Keratinocyte (primary cell): ENCODE data around the gene CACNG4. TPM values are rescaled to one million over a fixed set of nuclear protein-coding genes. Genes with fewer than 3 reads are reported as not detected.

Source experiments
- DNase-seq: peaks from one replicate; pipeline ENCODE4 v3.0.0-alpha.2; 2011; ENCODE audit warnings: low read depth, missing footprints, low spot score
- FAIRE-seq: peaks from 2 replicates; lab custom pipeline; 2011; peaks lifted over from hg19 to GRCh38; lab: Jason Lieb, UNC
- H2AFZ ChIP-seq: 2 replicates; pipeline ENCODE4 v1.6.0; 2012; ENCODE audit warnings: low read length, control low read depth, inconsistent platforms; ENCODE audit not compliant: control insufficient read depth
- H3K27ac ChIP-seq: 2 replicates; pipeline ENCODE4 v1.5.1; 2011; ENCODE audit warnings: low read length; ENCODE audit not compliant: control insufficient read depth, insufficient read depth
- H3K27me3 ChIP-seq: 3 replicates; pipeline ENCODE4 v1.6.0; 2011; ENCODE audit warnings: low read length; ENCODE audit not compliant: control insufficient read depth, insufficient read depth; ENCODE audit errors: extremely low read depth
- H3K36me3 ChIP-seq, 2 experiments: 2 replicates in 1 of 2; 3 replicates in 1 of 2; pipeline ENCODE4 v1.5.1; 2011; ENCODE audit warnings: low read length in 2 of 2, mild to moderate bottlenecking in 1 of 2; ENCODE audit not compliant: control insufficient read depth in 2 of 2, insufficient read depth in 2 of 2; ENCODE audit errors: extremely low read depth in 1 of 2
- H3K4me1 ChIP-seq: 3 replicates; pipeline ENCODE4 v1.5.1; 2011; ENCODE audit warnings: low read length; ENCODE audit not compliant: control insufficient read depth, insufficient read depth; ENCODE audit errors: extremely low read depth
- H3K4me2 ChIP-seq: 3 replicates; pipeline ENCODE4 v1.6.0; 2011; ENCODE audit warnings: low read depth, low read length; ENCODE audit not compliant: control insufficient read depth, insufficient read depth; ENCODE audit errors: extremely low read depth
- H3K4me3 ChIP-seq, 3 experiments: fragments of 200-600 bp in 1 of 3; sonication (generic) in 1 of 3; 2 replicates in 2 of 3; 3 replicates in 1 of 3; pipeline ENCODE4 v1.5.1; 2011 to 2016; ENCODE audit warnings: low read length in 3 of 3, mild to moderate bottlenecking in 3 of 3, control low read depth in 2 of 3, inconsistent platforms in 1 of 3, low read depth in 1 of 3, mixed read lengths in 1 of 3, mixed run types in 1 of 3, moderate library complexity in 1 of 3; ENCODE audit not compliant: control insufficient read depth in 2 of 3, insufficient read depth in 2 of 3; ENCODE audit errors: extremely low read depth in 1 of 3
- H3K79me2 ChIP-seq: 2 replicates; pipeline ENCODE4 v1.6.0; 2012; ENCODE audit warnings: low read length; ENCODE audit not compliant: control insufficient read depth, insufficient read depth
- H3K9ac ChIP-seq: 3 replicates; pipeline ENCODE4 v1.6.0; 2011; ENCODE audit warnings: low read length; ENCODE audit not compliant: control insufficient read depth, insufficient read depth; ENCODE audit errors: extremely low read depth
- H3K9me1 ChIP-seq: 3 replicates; pipeline ENCODE4 v1.6.0; 2011; ENCODE audit warnings: low read length; ENCODE audit not compliant: control insufficient read depth, insufficient read depth; ENCODE audit errors: extremely low read depth
- H3K9me3 ChIP-seq: 2 replicates; pipeline ENCODE4 v1.5.1; 2012; ENCODE audit warnings: low read depth, low read length; ENCODE audit not compliant: control insufficient read depth
- H4K20me1 ChIP-seq: 3 replicates; pipeline ENCODE4 v1.6.0; 2011; ENCODE audit warnings: low read length; ENCODE audit not compliant: control insufficient read depth, insufficient read depth; ENCODE audit errors: extremely low read depth
- EZH2 ChIP-seq: IDR thresholded peaks from one replicate; pipeline ENCODE4 v1.6.1; 2012; ENCODE audit warnings: inconsistent platforms, mild to moderate bottlenecking, low read length, moderate library complexity
- dilution Hi-C: fragments of 300-500 bp; cut with MboI; formaldehyde crosslinking; loops from one replicate; pipeline ENCODE4 v1.7.0; 2020; ENCODE audit warnings: low sequenced_read_pairs; ENCODE audit not compliant: extremely low pct_ligation_motif_present
- polyA plus RNA-seq, 5 experiments: library from polyadenylated mRNA; depleted of rRNA in 3 of 5; stranded (reverse) in 3 of 5; stranded (forward) in 1 of 5; unstranded in 1 of 5; fragments of >200 nt; gene quantifications; 1 replicate in 1 of 5; 2 replicates in 3 of 5; 3 replicates in 1 of 5; pipeline versions ENCODE4 v1.2.1 to v1.2.3, GENCODE V29; 2011 to 2012; ENCODE audit warnings: missing spikeins in 2 of 5, low read depth in 1 of 5, low replicate concordance in 1 of 5
- TF ChIP-seq, protein P1 (sequence below), 3 experiments: IDR thresholded peaks in 1 of 3; conservative IDR thresholded peaks in 1 of 3; optimal IDR thresholded peaks in 1 of 3; 2 replicates in 2 of 3; 3 replicates in 1 of 3; pipeline versions ENCODE3 to v1.5.1; 2011; ENCODE audit warnings: low read length in 3 of 3, mild to moderate bottlenecking in 3 of 3, moderate library complexity in 2 of 3, control low read depth in 1 of 3, inconsistent platforms in 1 of 3; ENCODE audit not compliant: insufficient read depth in 2 of 3; ENCODE audit errors: extremely low read depth in 1 of 3

The CACNG4 gene
- polyA plus RNA-seq, 1 donor (not counting 4 experiments of a cell fraction or from before 2014, with no cell fraction given), result not detected

DNA sequence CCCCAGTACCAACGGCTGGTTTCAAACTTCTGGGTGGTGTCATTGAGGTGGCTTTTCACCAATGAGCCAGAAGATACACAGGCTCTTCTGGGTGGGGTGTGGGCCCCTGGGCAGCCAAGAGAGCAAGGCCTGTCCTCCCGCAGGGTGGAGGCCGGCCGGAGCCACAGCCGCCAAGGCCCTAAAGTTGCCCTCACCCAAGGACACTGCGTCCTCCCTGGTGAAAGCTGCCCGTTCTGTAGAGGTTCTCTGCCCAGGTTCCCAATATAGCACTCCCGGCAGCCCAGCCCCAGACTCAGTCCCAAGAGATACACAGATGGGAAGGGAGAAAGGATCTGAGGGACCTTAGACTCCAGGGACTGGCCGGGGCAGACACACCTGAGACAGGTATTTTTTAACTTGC, 69.1 kb downstream of the CACNG4 start:
- dilution Hi-C loops, result no loop called here
- Histone ChIP-seq H3K9ac (no peak overlapping the region), H4K20me1 (no peaks in the 10 kb centered on the region), H3K4me2 (no peak overlapping the region), H3K79me2 (no peaks in the 10 kb centered on the region), H3K4me3 (no peak overlapping the region), H2AFZ (no peak overlapping the region), H3K27ac (no peak overlapping the region), H3K9me1 (no peaks in the 10 kb centered on the region), H3K27me3 (no peaks in the 10 kb centered on the region), H3K9me3 (no peaks in the 10 kb centered on the region), H3K4me1 (no peaks in the 10 kb centered on the region), H3K36me3 (no peaks in the 10 kb centered on the region)
- no peak for DNase-seq
- TF ChIP-seq, protein P1, sequence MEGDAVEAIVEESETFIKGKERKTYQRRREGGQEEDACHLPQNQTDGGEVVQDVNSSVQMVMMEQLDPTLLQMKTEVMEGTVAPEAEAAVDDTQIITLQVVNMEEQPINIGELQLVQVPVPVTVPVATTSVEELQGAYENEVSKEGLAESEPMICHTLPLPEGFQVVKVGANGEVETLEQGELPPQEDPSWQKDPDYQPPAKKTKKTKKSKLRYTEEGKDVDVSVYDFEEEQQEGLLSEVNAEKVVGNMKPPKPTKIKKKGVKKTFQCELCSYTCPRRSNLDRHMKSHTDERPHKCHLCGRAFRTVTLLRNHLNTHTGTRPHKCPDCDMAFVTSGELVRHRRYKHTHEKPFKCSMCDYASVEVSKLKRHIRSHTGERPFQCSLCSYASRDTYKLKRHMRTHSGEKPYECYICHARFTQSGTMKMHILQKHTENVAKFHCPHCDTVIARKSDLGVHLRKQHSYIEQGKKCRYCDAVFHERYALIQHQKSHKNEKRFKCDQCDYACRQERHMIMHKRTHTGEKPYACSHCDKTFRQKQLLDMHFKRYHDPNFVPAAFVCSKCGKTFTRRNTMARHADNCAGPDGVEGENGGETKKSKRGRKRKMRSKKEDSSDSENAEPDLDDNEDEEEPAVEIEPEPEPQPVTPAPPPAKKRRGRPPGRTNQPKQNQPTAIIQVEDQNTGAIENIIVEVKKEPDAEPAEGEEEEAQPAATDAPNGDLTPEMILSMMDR (optimal IDR thresholded peaks at IDR 0.05 in 1 of 3, IDR thresholded peaks at IDR 0.05 in 1 of 3, conservative IDR thresholded peaks at IDR 0.05 in 1 of 3; ENCODE audit: extremely low read depth in 1 of 3, insufficient read depth in 2 of 3, low read length in 3 of 3), result no peak
- no peak for TF ChIP-seq EZH2
- FAIRE-seq, result no peak

DNA sequence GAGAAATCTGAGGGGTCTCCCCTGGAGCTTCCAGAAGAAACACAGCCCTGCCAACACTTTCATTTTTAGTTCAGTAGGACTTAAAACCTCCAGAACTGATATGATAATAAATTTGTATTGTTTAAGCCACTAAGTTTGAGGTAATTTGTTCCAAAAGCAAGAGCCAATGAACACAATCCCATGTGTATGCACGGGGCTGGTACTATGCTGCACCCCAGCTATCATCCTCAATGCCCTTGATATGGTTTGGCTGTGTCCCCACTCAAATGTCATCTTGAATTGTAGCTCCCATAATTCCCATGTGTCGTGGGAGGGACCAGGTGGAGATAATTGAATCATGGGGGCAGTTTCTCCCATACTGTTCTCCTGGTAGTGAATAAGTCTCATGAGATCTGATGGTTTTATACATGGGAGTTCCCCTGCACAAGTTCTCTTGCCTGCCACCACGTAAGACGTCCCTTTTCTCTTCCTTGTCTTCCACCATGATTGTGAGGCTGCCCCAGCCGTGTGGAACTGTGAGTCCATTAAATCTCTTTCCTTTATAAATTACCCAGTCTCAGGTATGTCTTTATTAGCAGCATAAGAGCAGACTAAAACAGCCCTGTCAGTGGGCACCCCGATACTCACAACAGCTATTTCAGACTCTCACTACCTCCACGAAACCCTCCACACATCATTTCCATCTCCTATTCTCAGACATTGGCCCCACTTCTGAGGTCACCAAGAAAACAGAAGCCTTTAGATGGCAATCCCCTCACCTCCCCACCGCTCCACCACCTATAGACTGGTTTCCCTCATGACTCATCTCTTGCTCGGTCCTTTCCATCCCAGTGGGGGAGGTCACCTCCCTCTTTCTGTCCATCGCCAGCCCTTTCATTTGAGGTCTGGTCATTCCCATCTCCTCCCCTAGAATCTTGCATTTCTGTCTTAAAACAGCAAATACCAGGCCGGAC, 70.9 kb downstream of the CACNG4 start:
- H3K4me3 ChIP-seq, result no peak overlapping the region
- H3K27ac ChIP-seq, result no peak overlapping the region
- H3K36me3 ChIP-seq, result no peaks in the 10 kb centered on the region
- no peaks in the 10 kb centered on the region for H4K20me1 ChIP-seq
- no peaks in the 10 kb centered on the region for H3K79me2 ChIP-seq
- no peaks in the 10 kb centered on the region for H3K9me3 ChIP-seq
- FAIRE-seq, result no peak
- no peak overlapping the region for H3K4me2 ChIP-seq
- no peaks in the 10 kb centered on the region for H3K4me1 ChIP-seq
- TF ChIP-seq EZH2, result no peak
- TF ChIP-seq, protein P1 (optimal IDR thresholded peaks at IDR 0.05 in 1 of 3, IDR thresholded peaks at IDR 0.05 in 1 of 3, conservative IDR thresholded peaks at IDR 0.05 in 1 of 3; ENCODE audit: extremely low read depth in 1 of 3, insufficient read depth in 2 of 3, low read length in 3 of 3), result no peak
- H2AFZ ChIP-seq, result no peak overlapping the region
- no peak for DNase-seq
- H3K9ac ChIP-seq, result no peak overlapping the region
- dilution Hi-C loops, result no loop called here
- H3K9me1 ChIP-seq, result no peaks in the 10 kb centered on the region
- H3K27me3 ChIP-seq, result no peaks in the 10 kb centered on the region
